ENCODE data around the gene TRAF7.
"Not testable (repeated sequence)": the region's sequence is repeated elsewhere in the genome, so short reads cannot be mapped to it uniquely, and the experiment has no call there.

Gene TRAF7

GRCh38 chr16:2122429-2122828, 33.2 kb upstream of the TRAF7 start:
- no peak for DNase-seq (ENCODE audit: low read depth in 2 of 2)

- DNase-seq (ENCODE audit: low read depth in 2 of 2), result not testable (repeated sequence)
Observed at GRCh38 chr16:2122934-2123683, 32.5 kb upstream of the TRAF7 start.

GRCh38 chr16:2123706-2124376, 31.7 kb upstream of the TRAF7 start:
- DNase-seq (ENCODE audit: low read depth in 2 of 2), result not testable (repeated sequence)

GRCh38 chr16:2124377-2124693, 31.2 kb upstream of the TRAF7 start:
- DNase-seq (ENCODE audit: low read depth in 2 of 2), result not testable (repeated sequence)

GRCh38 chr16:2124694-2125444, 30.7 kb upstream of the TRAF7 start:
- not testable (repeated sequence) for DNase-seq (ENCODE audit: low read depth in 2 of 2)

- DNase-seq (ENCODE audit: low read depth in 2 of 2), result not testable (repeated sequence)
Observed at GRCh38 chr16:2125609-2126008, 30.0 kb upstream of the TRAF7 start.

- DNase-seq (ENCODE audit: low read depth in 2 of 2), result not testable (repeated sequence)
Observed at GRCh38 chr16:2126161-2126743, 29.3 kb upstream of the TRAF7 start.

GRCh38 chr16:2126928-2127556, 28.5 kb upstream of the TRAF7 start:
- not testable (repeated sequence) for DNase-seq (ENCODE audit: low read depth in 2 of 2)

GRCh38 chr16:2127630-2128280, 27.8 kb upstream of the TRAF7 start:
- not testable (repeated sequence) for DNase-seq (ENCODE audit: low read depth in 2 of 2)

- DNase-seq (ENCODE audit: low read depth in 2 of 2), result not testable (repeated sequence)
Observed at GRCh38 chr16:2129251-2129650, 26.3 kb upstream of the TRAF7 start.

GRCh38 chr16:2129890-2130447, 25.6 kb upstream of the TRAF7 start:
- not testable (repeated sequence) for DNase-seq (ENCODE audit: low read depth in 2 of 2)

- DNase-seq (ENCODE audit: low read depth in 2 of 2), result not testable (repeated sequence)
Observed at GRCh38 chr16:2133797-2134196, 21.8 kb upstream of the TRAF7 start.

GRCh38 chr16:2135071-2135470, 20.5 kb upstream of the TRAF7 start:
- DNase-seq (ENCODE audit: low read depth in 2 of 2), result not testable (repeated sequence)

- DNase-seq (ENCODE audit: low read depth in 2 of 2), result peak; percentile 97 to 98
Observed at GRCh38 chr16:2135770-2136490, 19.7 kb upstream of the TRAF7 start, which contains the start of gene PKD1. Gene PKD1, minus strand, starts transcription at chr16:2135898. Its CDS starts 209 bp downstream, at chr16:2135689.

GRCh38 chr16:2142942-2143877, 12.4 kb upstream of the TRAF7 start:
- DNase-seq (ENCODE audit: low read depth in 2 of 2), result no peak

- no peak for DNase-seq (ENCODE audit: low read depth in 2 of 2)
Observed at GRCh38 chr16:2143878-2144485, 11.6 kb upstream of the TRAF7 start.

GRCh38 chr16:2145843-2146242, 9.7 kb upstream of the TRAF7 start:
- DNase-seq (ENCODE audit: low read depth in 2 of 2), result no peak

GRCh38 chr16:2147378-2147777, 8.2 kb upstream of the TRAF7 start:
- DNase-seq (ENCODE audit: low read depth in 2 of 2), result no peak
